Measurements from ENCODE around the gene B3GNT2.

Gene B3GNT2

GRCh38 chr2:62204998-62205496 lies 9.1 kb downstream of the B3GNT2 start:
- no peak for DNase-seq (ENCODE audit: low read depth in 2 of 2)

- no peak for DNase-seq (ENCODE audit: low read depth in 2 of 2)
These were observed 9.6 kb downstream of the B3GNT2 start for GRCh38 chr2:62205554-62205953.

GRCh38 chr2:62206024-62206423 lies 10.1 kb downstream of the B3GNT2 start:
- no peak for DNase-seq (ENCODE audit: low read depth in 2 of 2)

- no peak for DNase-seq (ENCODE audit: low read depth in 2 of 2)
These were observed 11.6 kb downstream of the B3GNT2 start for GRCh38 chr2:62207491-62207890.

GRCh38 chr2:62208074-62208757 lies 12.3 kb downstream of the B3GNT2 start:
- no peak for DNase-seq (ENCODE audit: low read depth in 2 of 2)

GRCh38 chr2:62208758-62209114 lies 12.8 kb downstream of the B3GNT2 start:
- peak in 1 of 2 donors; percentile 35 for DNase-seq (ENCODE audit: low read depth in 2 of 2)

GRCh38 chr2:62209427-62209991 lies 13.6 kb downstream of the B3GNT2 start:
- no peak for DNase-seq (ENCODE audit: low read depth in 2 of 2)

- DNase-seq (ENCODE audit: low read depth in 2 of 2): no peak
These were observed 19.6 kb downstream of the B3GNT2 start for GRCh38 chr2:62215306-62216064.

GRCh38 chr2:62216113-62216512 lies 20.2 kb downstream of the B3GNT2 start:
- no peak for DNase-seq (ENCODE audit: low read depth in 2 of 2)

- DNase-seq (ENCODE audit: low read depth in 2 of 2): no peak
These were observed 20.7 kb downstream of the B3GNT2 start for GRCh38 chr2:62216616-62217015.

- DNase-seq (ENCODE audit: low read depth in 2 of 2): no peak
These were observed 21.5 kb downstream of the B3GNT2 start for GRCh38 chr2:62217421-62217820.

- no peak for DNase-seq (ENCODE audit: low read depth in 2 of 2)
These were observed 22.1 kb downstream of the B3GNT2 start for GRCh38 chr2:62217970-62218369.

GRCh38 chr2:62219407-62220159 lies 23.7 kb downstream of the B3GNT2 start:
- no peak for DNase-seq (ENCODE audit: low read depth in 2 of 2)

- no peak for DNase-seq (ENCODE audit: low read depth in 2 of 2)
These were observed 25.2 kb downstream of the B3GNT2 start for GRCh38 chr2:62221141-62221540.

GRCh38 chr2:62222171-62222570 lies 26.3 kb downstream of the B3GNT2 start:
- DNase-seq (ENCODE audit: low read depth in 2 of 2): no peak

GRCh38 chr2:62222674-62223073 lies 26.8 kb downstream of the B3GNT2 start:
- DNase-seq (ENCODE audit: low read depth in 2 of 2): no peak

GRCh38 chr2:62224976-62225375 lies 29.1 kb downstream of the B3GNT2 start:
- DNase-seq (ENCODE audit: low read depth in 2 of 2): no peak

- DNase-seq (ENCODE audit: low read depth in 2 of 2): no peak
These were observed 31.6 kb downstream of the B3GNT2 start for GRCh38 chr2:62227386-62228075.

- no peak for DNase-seq (ENCODE audit: low read depth in 2 of 2)
These were observed 33.2 kb downstream of the B3GNT2 start for GRCh38 chr2:62229082-62229605.

GRCh38 chr2:62231541-62231940 lies 35.6 kb downstream of the B3GNT2 start:
- no peak for DNase-seq (ENCODE audit: low read depth in 2 of 2)
